K562 (cell line): ENCODE results near the gene SV2A. TPM values are rescaled to one million over a fixed set of nuclear protein-coding genes. Genes with fewer than 3 reads are reported as not detected.

Experiments
- ATAC-seq: fragments of 200-7000 bp; cut with Tn5 transposase; 3 replicates; pipeline ENCODE4 v1.9.1; 2020; ENCODE audit warnings: moderate library complexity
- BruUV-seq: library from RNA; stranded (reverse); fragments of 400-500 nt; replicated peaks from 2 replicates; lab custom pipeline; 2021; lab: Mats Ljungman, UMichigan
- CTCF ChIA-PET: fragments of 300-600 bp; formaldehyde crosslinking; extraction: SDS; loops from one replicate; lab custom pipeline; 2021; ENCODE audit warnings: low intra/inter-chr PET ratio; lab: Yijun Ruan, JAX
- POLR2A ChIA-PET: fragments of 300-600, 350-650 bp; sonication (Branson Sonifier 250); formaldehyde crosslinking; extraction: SDS; loops from one replicate; lab custom pipeline; 2021; ENCODE audit warnings: antibody characterized with exemption, inconsistent platforms; lab: Yijun Ruan, JAX
- DNase-seq, 4 experiments: peaks; one replicate each; pipeline versions ENCODE4 v3.0.0 to v3.0.0-alpha.2; 2011 to 2018; ENCODE audit warnings: low spot score in 3 of 4, mixed read lengths in 3 of 4; ENCODE audit errors: extremely low read depth in 1 of 4
- FAIRE-seq: peaks from 2 replicates; lab custom pipeline; 2011; peaks lifted over from hg19 to GRCh38; lab: Jason Lieb, UNC
- H2AFZ ChIP-seq: 2 replicates; pipeline ENCODE4 v1.6.0; 2011; ENCODE audit warnings: low read depth, low read length, control low read depth, inconsistent platforms
- H3K27ac ChIP-seq: fragments of 200-600 bp; 3 replicates; pipeline ENCODE4 v1.8.0; 2011; ENCODE audit warnings: low read depth, mild to moderate bottlenecking, control low read depth, inconsistent platforms, low read length, moderate library complexity, mixed read lengths; ENCODE audit errors: extremely low read depth
- H3K27me3 ChIP-seq, 2 experiments: fragments of 300-600 bp in 1 of 2; 2 replicates in 1 of 2; 3 replicates in 1 of 2; pipeline versions ENCODE4 v1.6.0 to v1.8.0; 2011; ENCODE audit warnings: inconsistent platforms in 2 of 2, low read length in 2 of 2, mild to moderate bottlenecking in 1 of 2, mixed read lengths in 1 of 2, moderate library complexity in 1 of 2; ENCODE audit not compliant: control insufficient read depth in 2 of 2, insufficient read depth in 2 of 2
- H3K36me3 ChIP-seq: fragments of 300-600 bp; 3 replicates; pipeline ENCODE4 v1.8.0; 2011; ENCODE audit warnings: mild to moderate bottlenecking, low read length, inconsistent platforms; ENCODE audit not compliant: control insufficient read depth, insufficient read depth
- H3K4me1 ChIP-seq, 2 experiments: fragments of 200-600 bp in 1 of 2; replicated peaks in 1 of 2; 2 replicates in 1 of 2; 3 replicates in 1 of 2; pipeline versions ENCODE4 v1.5.1 to v1.8.0; 2011; ENCODE audit warnings: inconsistent platforms in 2 of 2, low read length in 2 of 2, mild to moderate bottlenecking in 1 of 2, mixed read lengths in 1 of 2, moderate library complexity in 1 of 2; ENCODE audit not compliant: control insufficient read depth in 2 of 2, insufficient read depth in 2 of 2
- H3K4me2 ChIP-seq: 2 replicates; pipeline ENCODE4 v1.6.1; 2011; ENCODE audit warnings: low read length, control low read depth, inconsistent platforms, mixed read lengths; ENCODE audit not compliant: insufficient read depth
- H3K4me3 ChIP-seq: fragments of 200-600 bp; sonication (generic), shearing (Covaris generic); 2 replicates; pipeline ENCODE4 v1.5.1; 2016; ENCODE audit warnings: control low read depth, inconsistent platforms
- H3K79me2 ChIP-seq: fragments of 200-600 bp; 3 replicates; pipeline ENCODE4 v1.8.0; 2011; ENCODE audit warnings: low read length, inconsistent platforms; ENCODE audit not compliant: control insufficient read depth, insufficient read depth
- H3K9ac ChIP-seq, 2 experiments: 2 replicates each; pipeline versions ENCODE4 v1.6.0 to v1.6.1; 2011; ENCODE audit warnings: low read depth in 2 of 2, low read length in 2 of 2, control low read depth in 1 of 2, inconsistent platforms in 1 of 2, mild to moderate bottlenecking in 1 of 2, mixed read lengths in 1 of 2; ENCODE audit not compliant: insufficient read depth in 1 of 2
- H3K9me1 ChIP-seq: one replicate; pipeline ENCODE4 v1.6.0; 2011; ENCODE audit warnings: inconsistent platforms, mild to moderate bottlenecking, low read length, moderate library complexity; ENCODE audit not compliant: control insufficient read depth, insufficient read depth
- H3K9me3 ChIP-seq: replicated peaks from 2 replicates; pipeline ENCODE4 v1.5.1; 2011; ENCODE audit warnings: low read depth, low read length, inconsistent platforms; ENCODE audit not compliant: control insufficient read depth, insufficient read depth
- H4K20me1 ChIP-seq: replicated peaks from 2 replicates; pipeline ENCODE4 v1.6.1; 2011; ENCODE audit warnings: low read length, inconsistent platforms, mixed read lengths; ENCODE audit not compliant: control insufficient read depth, insufficient read depth
- CEBPB ChIP-seq: fragments of 450-650 bp; IDR thresholded peaks from 2 replicates; pipeline ENCODE4 v1.6.1; 2016; ENCODE audit warnings: missing genetic modification characterization, missing compliant biosample characterization
- CHD1 ChIP-seq: fragments of 200-600 bp; sonication (generic); IDR thresholded peaks from one replicate; pipeline ENCODE4 v1.6.1; 2012; ENCODE audit warnings: mild to moderate bottlenecking, moderate library complexity, low read length, inconsistent platforms
- FOXK2 ChIP-seq, 2 experiments: fragments of 450-650 bp; IDR thresholded peaks in 1 of 2; conservative IDR thresholded peaks in 1 of 2; 2 replicates each; pipeline ENCODE4 v1.6.1; 2016; ENCODE audit warnings: low read depth in 2 of 2, mild to moderate bottlenecking in 1 of 2
- HDAC3 ChIP-seq: fragments of 450-650 bp; IDR thresholded peaks from 2 replicates; pipeline ENCODE4 v1.6.1; 2018; ENCODE audit warnings: borderline replicate concordance, mild to moderate bottlenecking, moderate library complexity; ENCODE audit not compliant: partially characterized antibody
- HNRNPK ChIP-seq: fragments of 200-400 bp; formaldehyde crosslinking; IDR thresholded peaks from one replicate; pipeline ENCODE4 v1.6.1; 2018; ENCODE audit warnings: mild to moderate bottlenecking, low read depth, low read length; ENCODE audit not compliant: poor library complexity, severe bottlenecking
- JUND ChIP-seq, 2 experiments: IDR thresholded peaks; 2 replicates in 1 of 2; 3 replicates in 1 of 2; pipeline ENCODE4 v1.6.1; 2011; ENCODE audit warnings: borderline replicate concordance in 2 of 2, low read depth in 2 of 2, low read length in 2 of 2, improper control_type of control experiment in 1 of 2, missing biosample characterization in 1 of 2, missing genetic modification characterization in 1 of 2, missing genetic modification reagents in 1 of 2
- KDM4B ChIP-seq, 2 experiments: fragments of 450-650 bp in 1 of 2; sonication (generic) in 1 of 2; IDR thresholded peaks; 2 replicates each; pipeline ENCODE4 v1.6.1; 2016 to 2017; ENCODE audit warnings: borderline replicate concordance in 2 of 2, antibody characterized with exemption in 1 of 2, low read depth in 1 of 2, mild to moderate bottlenecking in 1 of 2
- MAFG ChIP-seq: fragments of 450-650 bp; conservative IDR thresholded peaks from 2 replicates; pipeline ENCODE4 v1.6.1; 2016; ENCODE audit warnings: missing genetic modification characterization, missing compliant biosample characterization
- MCM2 ChIP-seq: fragments of 450-650 bp; IDR thresholded peaks from 2 replicates; pipeline ENCODE4 v1.6.1; 2017; ENCODE audit warnings: low read depth, mild to moderate bottlenecking
- SMARCA4 ChIP-seq: fragments of 450-650 bp; IDR thresholded peaks from 2 replicates; pipeline ENCODE4 v1.6.1; 2016
- WHSC1 ChIP-seq: IDR thresholded peaks from one replicate; pipeline ENCODE4 v1.6.1; 2012; ENCODE audit warnings: low read length, control low read depth, inconsistent platforms
- ZNF239 ChIP-seq: fragments of 250-450 bp; sonication (Bioruptor Pico); IDR thresholded peaks from 2 replicates; pipeline ENCODE4 v1.4.0; 2020; ENCODE audit warnings: mild to moderate bottlenecking
- ZNF436 ChIP-seq: fragments of 250-450, 450-650 bp; sonication (Bioruptor Pico); formaldehyde crosslinking; IDR thresholded peaks from 2 replicates; pipeline ENCODE4 v1.7.0; 2020; ENCODE audit warnings: mild to moderate bottlenecking
- ZNF696 ChIP-seq: fragments of 250-450 bp; sonication (Bioruptor Pico); conservative IDR thresholded peaks from 2 replicates; pipeline ENCODE4 v1.4.0; 2020; ENCODE audit warnings: mild to moderate bottlenecking, moderate library complexity
- WGBS: fragments of 100-300 bp; shearing (Covaris generic); methylation state at CpG from one replicate; pipeline ENCODE4 v1.1.6; 2016; ENCODE audit warnings: low coverage, mixed read lengths; ENCODE audit not compliant: insufficient coverage; ENCODE audit errors: missing lambda C conversion rate; 5-methylcytosine and 5-hydroxymethylcytosine counted together
- in situ Hi-C: fragments of 300-500 bp; cut with MboI; formaldehyde crosslinking; loops from 4 replicates; pipeline ENCODE4 v1.15.0; 2018; ENCODE audit warnings: inconsistent platforms, mixed read lengths
- intact Hi-C: fragments of 100-400 bp; cut with micrococcal nuclease; formaldehyde crosslinking; loops from 2 replicates; pipeline ENCODE4 v1.14.2; 2022
- polyA plus RNA-seq, 8 experiments: library from polyadenylated mRNA; depleted of rRNA in 4 of 8; stranded (reverse) in 5 of 8; unstranded in 3 of 8; fragments of >200 nt; fragmentation: Nextera tagmentation in 2 of 8; fragmentation: Illumina TruSeq in 1 of 8; extraction: Ambion mirVana in 2 of 8; extraction: Trizol in 1 of 8; gene quantifications; 2 replicates each; pipeline versions ENCODE4 v1.2.1 to v1.2.3, GENCODE V29; 2011 to 2014; ENCODE audit warnings: inconsistent platforms in 1 of 8, missing spikeins in 1 of 8
- total RNA-seq, 7 experiments: library from RNA; depleted of rRNA in 6 of 7; stranded (reverse); fragments of >200 nt in 6 of 7; fragmentation: Illumina TruSeq in 2 of 7; extraction: Trizol in 2 of 7; gene quantifications; 2 replicates each; pipeline versions ENCODE4 v1.2.1 to v1.2.3, GENCODE V29; 2011 to 2021; ENCODE audit warnings: low replicate concordance in 1 of 7
- TF ChIP-seq, protein P1 (sequence below): fragments of 250-450 bp; sonication (Bioruptor Pico); IDR thresholded peaks from 2 replicates; pipeline ENCODE4 v1.4.0; 2020; ENCODE audit warnings: mild to moderate bottlenecking, moderate library complexity
- TF ChIP-seq, protein P2 (sequence below): IDR thresholded peaks from 2 replicates; pipeline ENCODE4 v1.6.1; 2014; ENCODE audit warnings: antibody characterized with exemption
- TF ChIP-seq, protein P3 (sequence below): sonication (generic); formaldehyde crosslinking; IDR thresholded peaks from 2 replicates; pipeline ENCODE4 v1.8.0; 2022; ENCODE audit warnings: mild to moderate bottlenecking, missing genetic modification reagents

The SV2A gene
- total and polyA plus RNA-seq, 9 of the 15 experiments (the other 6 are each of a cell fraction or from before 2014, with no cell fraction given): 0.07 to 0.22 (median 0.11) TPM; not detected in 1

DNA sequence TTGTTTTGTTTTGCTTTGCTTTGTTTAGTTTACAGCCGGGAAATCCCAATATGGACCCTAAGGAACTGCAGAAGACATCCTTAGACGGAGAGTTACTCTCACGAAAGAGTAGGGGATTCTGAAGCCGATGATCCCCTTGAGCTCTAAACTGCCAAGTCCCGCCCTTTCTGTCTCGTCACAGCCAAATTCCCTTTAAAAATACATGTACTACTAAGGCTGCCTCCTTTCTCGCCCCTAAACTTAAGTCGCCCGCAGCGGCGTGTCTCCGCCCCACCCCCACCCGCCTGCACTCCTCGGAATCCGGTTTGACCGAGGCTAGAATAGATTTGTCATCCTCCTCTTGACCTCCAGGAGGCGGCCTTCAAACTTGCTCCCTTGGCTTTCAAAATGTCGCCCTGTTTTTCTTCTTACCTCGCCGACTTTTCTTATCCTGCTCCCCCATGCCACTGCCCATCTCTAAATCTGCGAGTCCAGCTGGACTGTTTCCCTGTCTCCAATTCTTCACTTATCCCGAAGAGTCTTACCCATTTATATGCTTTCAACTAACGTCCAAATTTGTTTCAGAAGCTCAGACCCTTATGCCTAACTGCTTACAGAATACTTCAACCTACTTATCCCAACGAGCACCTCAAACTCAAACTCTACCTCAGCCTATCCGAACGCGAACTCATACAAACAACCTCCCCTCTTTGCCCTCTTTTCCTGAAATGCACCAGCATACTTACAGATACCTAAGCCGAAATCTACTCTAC lies 29.2 kb downstream of the SV2A start:
- Histone ChIP-seq H3K4me3 (peak overlapping the region; percentile 64), H3K4me2 (peak overlapping the region; percentile 99), H3K4me1 (peaks cover 8 to 22% of the 10 kb centered on the region in 2 experiments), H3K27me3 (no peaks in the 10 kb centered on the region), H3K27ac (peak overlapping the region; percentile 98), H3K9me3 (no peaks in the 10 kb centered on the region), H3K9ac (peak overlapping the region; percentile 86 to 95), H3K36me3 (peaks cover 9% of the 10 kb centered on the region; the same call in 2 of the 3 replicates), H2AFZ (peak overlapping the region; percentile 95), H3K9me1 (no peaks in the 10 kb centered on the region), H4K20me1 (peaks cover 23% of the 10 kb centered on the region), H3K79me2 (peaks cover 32% of the 10 kb centered on the region)
- ChIA-PET POLR2A (interaction anchor here (0.6 to 5.9 kb wide), 35 partner anchors 8 to 663 kb away, joined by 3 to 71 read pairs (median 7); partner anchors contain the start of genes MTMR11, OTUD7B, SF3B4 and VPS45), CTCF (interaction anchor here (0.7 to 1.9 kb wide), 4 partner anchors 54 to 299 kb away, joined by 3 to 8 read pairs (median 4); no protein-coding TSS in a partner anchor)
- under 1% methylated on average over 28 of the region's 28 CpGs for WGBS
- no TSS peak for BruUV-seq
- peak; percentile 73 to 94 (median 76) for DNase-seq
- peak; percentile 61 for FAIRE-seq
- ATAC-seq: peak; percentile 36
- intact Hi-C loops (loop anchor here (1.0 to 2.0 kb wide), 3 partner anchors 39 to 162 kb away; partner anchors contain the start of gene SF3B4), in situ Hi-C loops (loop anchor here (5.0 kb wide), 1 partner anchor 46 kb away; a partner anchor contains a TSS)
- TF ChIP-seq MCM2 (no peak), FOXK2 (conservative IDR thresholded peaks at IDR 0.05 in 1 of 2, IDR thresholded peaks at IDR 0.05 in 1 of 2; ENCODE audit: low read depth in 2 of 2) (0 out of 4 replicates have a peak, but pooled peaks have one; percentile 34 to 35), ZNF436 (CRISPR knock-in tag) (no peak), KDM4B (IDR thresholded peaks at IDR 0.05; ENCODE audit: borderline replicate concordance in 2 of 2, low read depth in 1 of 2) (no peak; a peak in 1 of 4 replicates), JUND (IDR thresholded peaks at IDR 0.05; ENCODE audit: borderline replicate concordance, low read depth, low read length) (peak; percentile 51), JUND (tag; IDR thresholded peaks at IDR 0.05; ENCODE audit: borderline replicate concordance, low read depth, low read length) (no peak; the same call in 2 of the 3 replicates), ZNF696 (CRISPR knock-in tag) (no peak), CEBPB (tag) (no peak), SMARCA4 (peak; percentile 50), HNRNPK (no peak), ZNF239 (CRISPR knock-in tag) (no peak), MAFG (tag) (peak; percentile 33; the same call in 1 of the 2 replicates), HDAC3 (no peak), WHSC1 (no peak), CHD1 (no peak)
- TF ChIP-seq, protein P1, sequence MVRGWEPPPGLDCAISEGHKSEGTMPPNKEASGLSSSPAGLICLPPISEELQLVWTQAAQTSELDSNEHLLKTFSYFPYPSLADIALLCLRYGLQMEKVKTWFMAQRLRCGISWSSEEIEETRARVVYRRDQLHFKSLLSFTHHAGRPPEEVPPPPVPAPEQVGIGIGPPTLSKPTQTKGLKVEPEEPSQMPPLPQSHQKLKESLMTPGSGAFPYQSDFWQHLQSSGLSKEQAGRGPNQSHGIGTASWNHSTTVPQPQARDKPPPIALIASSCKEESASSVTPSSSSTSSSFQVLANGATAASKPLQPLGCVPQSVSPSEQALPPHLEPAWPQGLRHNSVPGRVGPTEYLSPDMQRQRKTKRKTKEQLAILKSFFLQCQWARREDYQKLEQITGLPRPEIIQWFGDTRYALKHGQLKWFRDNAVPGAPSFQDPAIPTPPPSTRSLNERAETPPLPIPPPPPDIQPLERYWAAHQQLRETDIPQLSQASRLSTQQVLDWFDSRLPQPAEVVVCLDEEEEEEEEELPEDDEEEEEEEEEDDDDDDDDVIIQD (CRISPR knock-in tag): no peak
- TF ChIP-seq, protein P2, sequence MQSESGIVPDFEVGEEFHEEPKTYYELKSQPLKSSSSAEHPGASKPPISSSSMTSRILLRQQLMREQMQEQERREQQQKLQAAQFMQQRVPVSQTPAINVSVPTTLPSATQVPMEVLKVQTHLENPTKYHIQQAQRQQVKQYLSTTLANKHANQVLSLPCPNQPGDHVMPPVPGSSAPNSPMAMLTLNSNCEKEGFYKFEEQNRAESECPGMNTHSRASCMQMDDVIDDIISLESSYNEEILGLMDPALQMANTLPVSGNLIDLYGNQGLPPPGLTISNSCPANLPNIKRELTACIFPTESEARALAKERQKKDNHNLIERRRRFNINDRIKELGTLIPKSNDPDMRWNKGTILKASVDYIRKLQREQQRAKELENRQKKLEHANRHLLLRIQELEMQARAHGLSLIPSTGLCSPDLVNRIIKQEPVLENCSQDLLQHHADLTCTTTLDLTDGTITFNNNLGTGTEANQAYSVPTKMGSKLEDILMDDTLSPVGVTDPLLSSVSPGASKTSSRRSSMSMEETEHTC: no peak
- TF ChIP-seq, protein P3, sequence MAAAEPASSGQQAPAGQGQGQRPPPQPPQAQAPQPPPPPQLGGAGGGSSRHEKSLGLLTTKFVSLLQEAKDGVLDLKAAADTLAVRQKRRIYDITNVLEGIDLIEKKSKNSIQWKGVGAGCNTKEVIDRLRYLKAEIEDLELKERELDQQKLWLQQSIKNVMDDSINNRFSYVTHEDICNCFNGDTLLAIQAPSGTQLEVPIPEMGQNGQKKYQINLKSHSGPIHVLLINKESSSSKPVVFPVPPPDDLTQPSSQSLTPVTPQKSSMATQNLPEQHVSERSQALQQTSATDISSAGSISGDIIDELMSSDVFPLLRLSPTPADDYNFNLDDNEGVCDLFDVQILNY (CRISPR knock-in tag): no peak
